ENCODE measurements around the gene TASP1.
"Not testable (repeated sequence)": the region's sequence is repeated elsewhere in the genome, so short reads cannot be mapped to it uniquely, and the experiment has no call there.

Gene TASP1

DNA sequence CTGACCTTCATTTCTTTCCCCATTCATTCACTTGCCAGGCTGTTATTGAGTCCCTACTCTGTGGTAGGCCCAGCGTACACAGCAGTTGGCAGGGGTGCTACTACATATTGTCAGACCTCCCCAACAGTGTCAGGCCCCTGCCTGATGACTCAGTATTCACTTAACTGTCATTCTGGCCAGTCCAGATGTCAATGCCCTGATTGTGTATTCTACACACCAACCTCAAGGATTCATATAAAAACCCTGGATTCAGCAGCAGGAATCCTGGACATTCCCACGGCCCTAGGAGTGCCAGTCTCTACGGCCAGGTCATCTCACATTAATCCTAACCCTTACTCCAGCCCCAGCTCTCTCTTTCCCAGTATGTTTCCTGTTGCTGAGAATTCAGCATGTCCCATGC is 151.5 kb downstream of the TASP1 start:
- Histone ChIP-seq H3K9ac (ENCODE audit: low read length) (no peak overlapping the region), H3K9me3 (ENCODE audit: control insufficient read depth, low read length) (no peaks in the 10 kb centered on the region), H2AK5ac (ENCODE audit: low read length, severe bottlenecking) (no peak overlapping the region), H4K8ac (ENCODE audit: low read length) (no peak overlapping the region), H2BK5ac (ENCODE audit: low read depth, low read length, poor library complexity, severe bottlenecking) (no peak overlapping the region), H2BK12ac (ENCODE audit: low read length in 2 of 2) (no peak overlapping the region), H3K23ac (ENCODE audit: low read length in 2 of 2) (no peak overlapping the region), H3K36me3 (ENCODE audit: control insufficient read depth in 1 of 2, insufficient read depth in 2 of 2, low read depth in 1 of 2, low read length in 2 of 2) (peaks cover 0 to 10% of the 10 kb centered on the region in 2 experiments), H3K4me1 (ENCODE audit: control insufficient read depth, insufficient read depth, low read depth, low read length) (no peaks in the 10 kb centered on the region), H3K4me3 (ENCODE audit: insufficient read depth in 1 of 2, low read depth in 1 of 2, low read length in 2 of 2) (no peak overlapping the region), H3K14ac (ENCODE audit: low read length in 2 of 2) (no peak overlapping the region), H2BK15ac (ENCODE audit: low read depth, poor library complexity, severe bottlenecking) (no peak overlapping the region), H3K4ac (ENCODE audit: low read depth in 1 of 2, low read length in 2 of 2) (no peak overlapping the region), H3K27me3 (ENCODE audit: control insufficient read depth in 1 of 2, insufficient read depth in 1 of 2, low read length in 2 of 2) (no peaks in the 10 kb centered on the region), H2AFZ (ENCODE audit: low read depth, low read length) (no peak overlapping the region), H3K27ac (ENCODE audit: low read length, poor library complexity, severe bottlenecking) (no peak overlapping the region), H3K79me1 (replicated peaks; ENCODE audit: low read length, poor library complexity, severe bottlenecking) (peaks cover 6% of the 10 kb centered on the region), H3K4me2 (ENCODE audit: low read length, poor library complexity, severe bottlenecking) (no peak overlapping the region), H3K18ac (ENCODE audit: low read depth in 1 of 2, low read length in 2 of 2) (no peak overlapping the region), H4K91ac (ENCODE audit: low read length) (no peak overlapping the region), H2BK120ac (ENCODE audit: low read depth, low read length) (no peak overlapping the region)
- 97% methylated on average over 3 of the region's 3 CpGs for WGBS
- no peak for DNase-seq

DNA sequence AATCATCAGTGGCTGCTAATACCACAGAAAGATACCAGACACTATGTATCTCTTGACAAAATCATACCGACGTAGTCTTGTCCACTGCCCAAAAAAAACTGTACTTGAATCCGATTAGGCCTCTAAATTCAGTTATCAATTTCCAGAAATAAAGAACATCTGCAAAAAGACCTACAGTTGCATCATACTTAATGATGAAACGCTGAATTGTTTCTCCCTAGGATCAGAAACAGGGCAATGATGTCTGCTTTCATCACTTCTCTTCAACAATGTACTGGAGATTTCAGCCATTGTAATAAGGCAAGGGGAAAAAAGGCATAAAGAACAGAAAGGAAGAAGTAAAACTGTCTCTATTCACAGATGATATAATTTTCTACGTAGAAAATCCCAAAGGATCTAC is 152.0 kb downstream of the TASP1 start:
- no peak overlapping the region for H3K14ac ChIP-seq (ENCODE audit: low read length in 2 of 2)
- no peak overlapping the region for H3K4me3 ChIP-seq (ENCODE audit: insufficient read depth in 1 of 2, low read depth in 1 of 2, low read length in 2 of 2)
- peaks cover 0 to 15% of the 10 kb centered on the region in 2 experiments for H3K36me3 ChIP-seq (ENCODE audit: control insufficient read depth in 1 of 2, insufficient read depth in 2 of 2, low read depth in 1 of 2, low read length in 2 of 2)
- H2BK12ac ChIP-seq (ENCODE audit: low read length in 2 of 2) = no peak overlapping the region
- H2BK5ac ChIP-seq (ENCODE audit: low read depth, low read length, poor library complexity, severe bottlenecking) = no peak overlapping the region
- H3K27ac ChIP-seq (ENCODE audit: low read length, poor library complexity, severe bottlenecking) = no peak overlapping the region
- DNase-seq = no peak
- no peak overlapping the region for H3K4ac ChIP-seq (ENCODE audit: low read depth in 1 of 2, low read length in 2 of 2)
- no peak overlapping the region for H3K18ac ChIP-seq (ENCODE audit: low read depth in 1 of 2, low read length in 2 of 2)
- H4K8ac ChIP-seq (ENCODE audit: low read length) = no peak overlapping the region
- no peak overlapping the region for H4K91ac ChIP-seq (ENCODE audit: low read length)
- no peak overlapping the region for H3K9ac ChIP-seq (ENCODE audit: low read length)
- H2BK15ac ChIP-seq (ENCODE audit: low read depth, poor library complexity, severe bottlenecking) = no peak overlapping the region
- H2AK5ac ChIP-seq (ENCODE audit: low read length, severe bottlenecking) = no peak overlapping the region
- no peak overlapping the region for H3K4me2 ChIP-seq (ENCODE audit: low read length, poor library complexity, severe bottlenecking)
- H3K23ac ChIP-seq (ENCODE audit: low read length in 2 of 2) = no peak overlapping the region
- 94% methylated on average over 5 of the region's 5 CpGs for WGBS
- H2AFZ ChIP-seq (ENCODE audit: low read depth, low read length) = no peak overlapping the region
- peaks cover 6% of the 10 kb centered on the region for H3K79me1 ChIP-seq (replicated peaks; ENCODE audit: low read length, poor library complexity, severe bottlenecking)
- no peaks in the 10 kb centered on the region for H3K4me1 ChIP-seq (ENCODE audit: control insufficient read depth, insufficient read depth, low read depth, low read length)
- H2BK120ac ChIP-seq (ENCODE audit: low read depth, low read length) = no peak overlapping the region
- no peaks in the 10 kb centered on the region for H3K27me3 ChIP-seq (ENCODE audit: control insufficient read depth in 1 of 2, insufficient read depth in 1 of 2, low read length in 2 of 2)
- H3K9me3 ChIP-seq (ENCODE audit: control insufficient read depth, low read length) = peaks cover 2% of the 10 kb centered on the region

GRCh38 chr20:13485576-13485975 is 153.2 kb downstream of the TASP1 start:
- H3K18ac ChIP-seq (ENCODE audit: low read depth in 1 of 2, low read length in 2 of 2) = no peak overlapping the region
- H3K14ac ChIP-seq (ENCODE audit: low read length in 2 of 2) = no peak overlapping the region
- H3K9me3 ChIP-seq (ENCODE audit: control insufficient read depth, low read length) = peaks cover 3% of the 10 kb centered on the region
- no peaks in the 10 kb centered on the region for H3K4me1 ChIP-seq (ENCODE audit: control insufficient read depth, insufficient read depth, low read depth, low read length)
- no peak overlapping the region for H3K4ac ChIP-seq (ENCODE audit: low read depth in 1 of 2, low read length in 2 of 2)
- H2AK5ac ChIP-seq (ENCODE audit: low read length, severe bottlenecking) = no peak overlapping the region
- H2BK15ac ChIP-seq (ENCODE audit: low read depth, poor library complexity, severe bottlenecking) = no peak overlapping the region
- no peak overlapping the region for H3K27ac ChIP-seq (ENCODE audit: low read length, poor library complexity, severe bottlenecking)
- peaks cover 5% of the 10 kb centered on the region for H3K79me1 ChIP-seq (replicated peaks; ENCODE audit: low read length, poor library complexity, severe bottlenecking)
- 100% methylated on average over 2 of the region's 3 CpGs for WGBS
- DNase-seq = no peak
- no peak overlapping the region for H4K8ac ChIP-seq (ENCODE audit: low read length)
- no peak overlapping the region for H3K4me2 ChIP-seq (ENCODE audit: low read length, poor library complexity, severe bottlenecking)
- peaks cover 0 to 22% of the 10 kb centered on the region in 2 experiments for H3K36me3 ChIP-seq (ENCODE audit: control insufficient read depth in 1 of 2, insufficient read depth in 2 of 2, low read depth in 1 of 2, low read length in 2 of 2)
- H3K4me3 ChIP-seq (ENCODE audit: insufficient read depth in 1 of 2, low read depth in 1 of 2, low read length in 2 of 2) = no peak overlapping the region
- H3K27me3 ChIP-seq (ENCODE audit: control insufficient read depth in 1 of 2, insufficient read depth in 1 of 2, low read length in 2 of 2) = no peaks in the 10 kb centered on the region
- H3K9ac ChIP-seq (ENCODE audit: low read length) = no peak overlapping the region
- H2AFZ ChIP-seq (ENCODE audit: low read depth, low read length) = no peak overlapping the region
- no peak overlapping the region for H3K23ac ChIP-seq (ENCODE audit: low read length in 2 of 2)
- no peak overlapping the region for H4K91ac ChIP-seq (ENCODE audit: low read length)
- no peak overlapping the region for H2BK120ac ChIP-seq (ENCODE audit: low read depth, low read length)
- no peak overlapping the region for H2BK5ac ChIP-seq (ENCODE audit: low read depth, low read length, poor library complexity, severe bottlenecking)
- no peak overlapping the region for H2BK12ac ChIP-seq (ENCODE audit: low read length in 2 of 2)

DNA sequence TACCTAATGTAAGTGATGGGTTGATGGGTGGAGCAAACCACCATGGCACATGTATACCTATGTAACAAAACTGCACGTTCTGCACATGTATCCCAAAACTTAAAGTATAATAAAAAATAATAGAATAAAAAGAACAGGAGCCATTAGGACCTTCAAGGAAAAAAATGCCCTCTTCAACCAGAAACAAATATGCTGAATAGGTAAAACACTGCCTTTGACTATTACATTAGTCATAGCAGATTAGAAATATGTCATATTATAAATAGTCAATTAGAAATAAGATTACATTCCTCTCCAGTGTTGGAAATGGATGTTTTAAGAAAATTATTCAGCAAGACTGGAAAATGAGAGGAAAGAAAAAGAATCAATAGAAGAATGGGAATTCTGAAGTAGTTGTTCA is 153.7 kb downstream of the TASP1 start:
- not testable (repeated sequence) for H3K9me3 ChIP-seq (ENCODE audit: control insufficient read depth, low read length); H3K18ac ChIP-seq (ENCODE audit: low read depth in 1 of 2, low read length in 2 of 2); H3K9ac ChIP-seq (ENCODE audit: low read length); H3K4me2 ChIP-seq (ENCODE audit: low read length, poor library complexity, severe bottlenecking); DNase-seq; H3K79me1 ChIP-seq (replicated peaks; ENCODE audit: low read length, poor library complexity, severe bottlenecking); H4K91ac ChIP-seq (ENCODE audit: low read length); H3K14ac ChIP-seq (ENCODE audit: low read length in 2 of 2); H2BK120ac ChIP-seq (ENCODE audit: low read depth, low read length); H3K4me1 ChIP-seq (ENCODE audit: control insufficient read depth, insufficient read depth, low read depth, low read length); H3K23ac ChIP-seq (ENCODE audit: low read length in 2 of 2); H2AFZ ChIP-seq (ENCODE audit: low read depth, low read length); H4K8ac ChIP-seq (ENCODE audit: low read length); H2BK12ac ChIP-seq (ENCODE audit: low read length in 2 of 2); H2BK15ac ChIP-seq (ENCODE audit: low read depth, poor library complexity, severe bottlenecking); H3K4me3 ChIP-seq (ENCODE audit: insufficient read depth in 1 of 2, low read depth in 1 of 2, low read length in 2 of 2); H3K4ac ChIP-seq (ENCODE audit: low read depth in 1 of 2, low read length in 2 of 2); H2BK5ac ChIP-seq (ENCODE audit: low read depth, low read length, poor library complexity, severe bottlenecking); H2AK5ac ChIP-seq (ENCODE audit: low read length, severe bottlenecking); H3K27me3 ChIP-seq (ENCODE audit: control insufficient read depth in 1 of 2, insufficient read depth in 1 of 2, low read length in 2 of 2); H3K27ac ChIP-seq (ENCODE audit: low read length, poor library complexity, severe bottlenecking)
- no CpG with 5 or more reads among the region's 1 CpG for WGBS
- H3K36me3 ChIP-seq (ENCODE audit: control insufficient read depth in 1 of 2, insufficient read depth in 2 of 2, low read depth in 1 of 2, low read length in 2 of 2) = peaks cover 0 to 22% of the 10 kb centered on the region in 2 experiments
